MG63 (cell line): Measurements from ENCODE around the gene SND1. TPM values are rescaled to one million over a fixed set of nuclear protein-coding genes. Genes with fewer than 3 reads are reported as not detected.

Source experiments
- DNase-seq: peaks from one replicate; pipeline ENCODE4 v3.0.0-alpha.2; 2020
- H3K27me3 ChIP-seq: fragments of 250-450 bp; sonication (Bioruptor Pico); 2 replicates; pipeline ENCODE4 v1.5.1; 2020; ENCODE audit warnings: mild to moderate bottlenecking, moderate library complexity
- H3K36me3 ChIP-seq: fragments of 250-450 bp; sonication (Bioruptor Pico); 2 replicates; pipeline ENCODE4 v1.5.1; 2020; ENCODE audit warnings: mild to moderate bottlenecking, moderate library complexity
- H3K4me3 ChIP-seq: fragments of 250-450 bp; sonication (Bioruptor Pico); 2 replicates; pipeline ENCODE4 v1.5.1; 2020; ENCODE audit warnings: mild to moderate bottlenecking, moderate library complexity
- H3K9me3 ChIP-seq: fragments of 250-450 bp; sonication (Bioruptor Pico); 2 replicates; pipeline ENCODE4 v1.5.1; 2020; ENCODE audit warnings: mild to moderate bottlenecking, moderate library complexity
- total RNA-seq: library from RNA; depleted of rRNA; stranded (reverse); fragments of >200 nt; shearing (Covaris generic); gene quantifications from 2 replicates; pipeline ENCODE4 v1.2.3, GENCODE V29; 2014; ENCODE audit warnings: low replicate concordance

Gene SND1
- total RNA-seq, 1 experiment from 2014 or later: 66.4 TPM

GRCh38 chr7:127647636-127648035, 4.4 kb upstream of the SND1 start:
- Histone ChIP-seq H3K9me3 (no peaks in the 10 kb centered on the region), H3K4me3 (no peak overlapping the region), H3K27me3 (no peaks in the 10 kb centered on the region), H3K36me3 (peaks cover 3% of the 10 kb centered on the region)
- DNase-seq: no peak

GRCh38 chr7:127648986-127649385, 3.0 kb upstream of the SND1 start:
- Histone ChIP-seq H3K36me3 (peaks cover 3% of the 10 kb centered on the region), H3K27me3 (no peaks in the 10 kb centered on the region), H3K9me3 (no peaks in the 10 kb centered on the region), H3K4me3 (no peak overlapping the region)
- no peak for DNase-seq

- peak overlapping the region; percentile 87 for H3K4me3 ChIP-seq
- no peaks in the 10 kb centered on the region for H3K9me3 ChIP-seq
- no peaks in the 10 kb centered on the region for H3K27me3 ChIP-seq
- H3K36me3 ChIP-seq: peaks cover 10% of the 10 kb centered on the region
- no peak for DNase-seq
Observed at GRCh38 chr7:127650847-127651555, 993 bp upstream of the SND1 start.

DNA sequence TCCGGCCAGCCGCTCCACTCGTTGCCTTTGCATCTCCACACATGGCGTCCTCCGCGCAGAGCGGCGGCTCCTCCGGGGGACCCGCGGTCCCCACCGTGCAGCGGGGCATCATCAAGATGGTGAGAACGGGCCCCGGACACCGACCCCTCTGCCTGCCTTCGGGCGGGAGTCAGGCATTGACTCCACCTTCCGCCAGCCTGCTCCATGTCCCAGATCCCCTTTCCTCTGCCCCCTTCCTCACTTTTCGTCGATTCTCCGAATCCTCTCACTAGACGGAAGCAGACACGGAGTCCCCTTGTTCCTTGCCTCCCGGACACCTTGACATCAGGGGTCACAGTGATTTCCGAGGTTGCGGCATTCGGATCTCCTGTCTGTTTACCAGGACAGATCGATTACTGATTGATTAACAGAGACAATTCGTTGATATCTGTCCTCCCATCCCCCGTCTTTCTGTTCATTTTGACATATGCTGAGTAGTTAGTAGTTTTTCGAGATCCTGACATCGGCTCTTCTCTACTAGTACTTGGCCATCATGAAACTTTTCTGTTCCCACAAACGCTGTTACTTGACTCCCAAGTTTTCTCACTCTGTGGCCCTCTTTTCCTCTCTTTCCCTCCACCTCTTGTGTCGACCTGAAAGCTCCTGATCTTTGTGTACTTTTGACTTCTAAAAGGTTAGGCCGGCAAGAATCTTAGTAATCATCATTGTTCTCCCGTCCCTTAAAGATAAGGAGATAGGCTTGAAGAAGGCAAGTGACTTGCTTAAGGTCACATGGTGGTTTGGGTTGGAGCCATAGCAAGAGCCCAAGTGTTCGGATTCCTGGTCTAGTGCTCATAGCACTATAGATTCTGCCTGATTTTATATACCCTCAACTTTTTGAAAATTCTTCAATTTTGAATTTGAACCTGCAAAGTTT, 597 bp downstream of the SND1 start:
- Histone ChIP-seq H3K4me3 (peak overlapping the region; percentile 87), H3K27me3 (no peaks in the 10 kb centered on the region), H3K36me3 (peaks cover 13% of the 10 kb centered on the region), H3K9me3 (no peaks in the 10 kb centered on the region)
- no peak for DNase-seq

- peak overlapping the region; percentile 87 for H3K4me3 ChIP-seq
- no peaks in the 10 kb centered on the region for H3K9me3 ChIP-seq
- H3K27me3 ChIP-seq: no peaks in the 10 kb centered on the region
- no peak for DNase-seq
- peaks cover 15% of the 10 kb centered on the region for H3K36me3 ChIP-seq
Observed at GRCh38 chr7:127653396-127653795, 1.4 kb downstream of the SND1 start.

DNA sequence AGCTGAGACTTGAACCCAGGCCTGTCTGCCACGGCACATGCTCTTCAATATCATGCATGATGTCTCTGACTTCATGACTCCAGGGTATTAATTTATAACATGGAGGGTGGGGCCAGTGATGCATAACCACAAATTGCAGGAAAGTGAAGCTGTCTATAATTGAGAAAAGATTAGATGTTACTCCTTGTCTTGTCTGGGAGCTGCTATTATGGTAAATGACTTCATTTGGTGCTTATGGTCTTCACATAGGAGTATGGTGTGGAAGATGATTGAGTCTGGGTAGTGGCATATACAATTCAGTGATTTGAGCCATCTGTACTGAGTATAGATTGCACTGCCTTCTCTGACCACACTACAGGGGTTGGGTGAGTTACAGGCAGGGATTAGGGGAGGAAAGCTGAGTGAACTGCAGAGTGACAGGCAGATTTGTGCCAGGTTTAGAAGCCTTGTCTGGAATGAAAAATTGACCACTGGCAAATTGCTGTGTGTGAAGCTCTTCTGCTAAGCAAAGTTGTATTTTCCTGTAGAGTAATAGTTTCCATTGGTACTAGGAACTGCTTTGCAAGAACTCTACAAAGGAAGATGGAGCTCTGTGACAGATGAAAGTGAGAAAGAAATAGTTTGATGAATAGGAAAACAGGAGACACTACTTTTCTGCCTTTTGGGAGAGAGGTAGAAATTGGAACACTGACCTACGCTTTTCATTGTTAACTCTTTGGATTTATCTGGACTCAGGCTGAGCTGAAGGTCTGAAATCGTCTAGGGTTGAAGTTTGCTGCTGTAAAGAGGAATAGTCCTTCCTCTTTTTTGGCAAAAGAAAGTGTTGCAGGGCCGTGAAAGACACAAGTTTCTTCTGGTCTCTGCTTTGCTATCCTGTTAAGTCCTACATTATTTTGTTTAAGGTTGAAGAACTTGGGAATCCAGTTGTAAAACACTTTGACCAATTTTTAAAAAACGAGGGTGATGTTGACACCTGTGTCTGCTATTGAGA, 2.7 kb downstream of the SND1 start:
- Histone ChIP-seq H3K9me3 (no peaks in the 10 kb centered on the region), H3K27me3 (no peaks in the 10 kb centered on the region), H3K36me3 (peaks cover 15% of the 10 kb centered on the region), H3K4me3 (peak overlapping the region; percentile 87)
- peak; percentile 21 for DNase-seq

DNA sequence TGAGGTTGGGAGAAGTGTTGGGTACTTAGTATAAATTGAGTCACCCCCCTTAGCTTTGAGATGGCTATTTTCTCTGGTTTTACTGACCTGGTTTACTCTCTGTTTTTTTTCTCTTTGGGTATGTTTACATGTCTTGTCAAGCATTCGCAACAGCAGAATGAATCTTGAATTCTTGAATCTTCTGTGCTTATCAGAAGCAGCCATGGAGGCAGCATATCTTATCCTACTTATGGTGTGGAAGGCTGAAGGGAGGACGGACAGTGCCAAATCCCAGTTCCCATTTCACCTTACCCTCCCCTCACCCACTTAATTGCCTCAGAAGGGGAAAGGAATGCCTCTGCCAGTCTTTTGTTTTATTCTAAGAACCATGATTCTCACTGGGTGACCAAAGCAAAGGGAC, 3.7 kb downstream of the SND1 start:
- DNase-seq: no peak
- Histone ChIP-seq H3K27me3 (no peaks in the 10 kb centered on the region), H3K4me3 (no peak overlapping the region), H3K9me3 (no peaks in the 10 kb centered on the region), H3K36me3 (peaks cover 15% of the 10 kb centered on the region)

GRCh38 chr7:127657500-127657899, 5.5 kb downstream of the SND1 start:
- DNase-seq: no peak
- H3K36me3 ChIP-seq: peaks cover 12% of the 10 kb centered on the region
- H3K9me3 ChIP-seq: no peaks in the 10 kb centered on the region

DNA sequence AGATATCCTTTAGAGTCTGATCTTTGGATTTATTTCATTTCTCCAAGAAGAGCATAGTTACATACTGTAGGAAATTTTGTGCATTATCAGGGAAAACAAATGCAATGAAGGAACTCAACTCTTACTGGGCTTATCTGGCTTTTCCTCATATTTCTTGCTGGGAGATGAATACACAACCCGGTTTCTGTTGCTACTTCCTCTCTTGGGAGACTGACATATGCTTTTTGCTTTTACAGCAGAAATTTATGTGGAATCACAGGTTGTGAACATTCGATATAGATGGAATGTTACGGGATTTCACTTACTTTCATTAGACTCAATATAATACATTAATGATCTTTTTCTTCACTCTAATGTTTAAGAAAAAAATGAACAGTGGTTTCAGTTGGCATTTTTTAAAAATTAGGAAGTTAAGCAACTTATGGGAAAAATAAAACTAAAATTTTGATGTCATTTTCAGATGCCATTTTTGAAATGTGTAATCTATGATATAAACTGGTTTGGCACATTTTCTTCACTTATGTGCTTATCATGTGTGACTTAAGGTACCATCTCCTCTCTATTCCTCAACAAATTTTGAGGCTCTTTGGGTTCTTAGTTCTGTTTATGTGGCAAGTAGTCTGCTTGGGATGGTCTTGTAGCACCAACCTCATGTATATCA, 7.1 kb downstream of the SND1 start:
- Histone ChIP-seq H3K9me3 (no peaks in the 10 kb centered on the region), H3K27me3 (no peaks in the 10 kb centered on the region), H3K36me3 (peaks cover 12% of the 10 kb centered on the region), H3K4me3 (no peak overlapping the region)
- DNase-seq: no peak

More at GRCh38 chr7:127657500-127657899, 5.5 kb downstream of the SND1 start:
- Histone ChIP-seq H3K4me3 (no peak overlapping the region), H3K27me3 (no peaks in the 10 kb centered on the region)

DNA sequence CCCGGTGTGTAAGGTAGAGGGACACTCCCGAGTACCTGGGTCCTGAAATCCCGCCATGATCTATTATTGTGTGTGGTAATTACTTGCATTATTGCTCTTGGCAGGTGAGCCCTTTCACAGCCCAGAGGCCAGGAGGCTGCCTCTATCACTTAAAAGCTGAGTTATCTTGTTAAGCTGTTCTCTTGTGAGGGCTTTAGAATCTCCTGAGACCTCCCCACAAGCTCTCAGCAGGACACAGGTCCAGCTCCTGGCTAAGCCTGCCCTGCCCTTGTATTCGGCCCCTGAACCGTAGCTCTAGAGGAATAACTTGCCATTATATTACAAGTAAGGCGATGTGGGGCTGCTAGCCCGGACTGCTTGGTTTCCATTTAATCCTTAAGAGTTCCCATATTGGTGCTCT, 13.9 kb downstream of the SND1 start:
- H3K36me3 ChIP-seq: peaks cover 12% of the 10 kb centered on the region
- no peaks in the 10 kb centered on the region for H3K27me3 ChIP-seq
- H3K4me3 ChIP-seq: no peak overlapping the region
- no peaks in the 10 kb centered on the region for H3K9me3 ChIP-seq
- DNase-seq: no peak

DNA sequence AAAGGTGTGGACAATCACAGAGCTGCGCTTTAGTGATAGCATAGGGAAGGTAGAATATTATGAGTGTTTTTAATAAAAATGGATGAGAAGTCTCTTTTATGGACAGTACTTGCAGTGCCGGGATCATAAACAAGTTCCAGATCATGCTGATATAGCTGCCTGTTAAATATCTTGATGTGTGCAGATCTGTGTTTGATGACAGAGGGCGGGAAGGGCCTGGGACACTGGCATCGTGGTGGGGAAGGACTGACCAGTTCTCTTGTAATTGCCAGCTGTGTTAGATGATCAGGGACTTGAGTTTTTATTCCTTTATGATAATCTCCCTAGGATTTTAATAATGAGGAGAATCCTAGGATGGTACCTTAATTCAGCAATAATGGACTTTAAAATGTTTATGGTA, 14.6 kb downstream of the SND1 start:
- Histone ChIP-seq H3K9me3 (no peaks in the 10 kb centered on the region), H3K27me3 (no peaks in the 10 kb centered on the region), H3K36me3 (peaks cover 12% of the 10 kb centered on the region), H3K4me3 (no peak overlapping the region)
- DNase-seq: no peak

DNA sequence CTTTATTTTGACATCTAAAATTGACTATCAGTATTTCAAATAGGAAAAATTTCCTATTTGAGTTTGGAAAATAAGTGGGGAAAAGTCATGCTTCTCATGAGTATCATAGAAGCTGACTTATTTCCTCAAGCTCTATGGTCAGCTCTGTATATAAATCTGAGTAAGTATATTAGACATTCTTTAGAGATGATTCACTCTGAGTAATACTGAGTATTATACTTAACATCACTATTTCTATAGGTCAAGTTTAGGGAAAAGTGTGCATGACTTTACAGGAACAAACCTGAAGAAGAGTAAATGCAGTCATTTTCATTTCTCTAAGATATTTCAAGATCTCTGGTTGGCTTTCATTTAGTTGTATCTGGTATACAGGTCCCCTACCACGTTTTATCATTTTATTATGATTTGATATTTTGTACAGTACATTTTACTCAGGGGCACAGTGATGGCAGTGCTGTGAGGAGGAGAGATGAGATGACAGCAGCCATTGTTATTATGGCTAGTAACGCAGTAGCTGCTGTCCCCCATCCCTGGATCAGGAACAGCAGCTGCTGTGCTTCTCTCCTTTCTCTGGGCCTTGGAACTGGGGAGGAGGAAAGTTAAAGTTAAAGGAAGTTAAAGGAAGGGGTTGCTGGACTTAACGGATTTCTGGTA, 15.2 kb downstream of the SND1 start:
- Histone ChIP-seq H3K36me3 (peaks cover 12% of the 10 kb centered on the region), H3K27me3 (no peaks in the 10 kb centered on the region), H3K4me3 (no peak overlapping the region), H3K9me3 (no peaks in the 10 kb centered on the region)
- no peak for DNase-seq

DNA sequence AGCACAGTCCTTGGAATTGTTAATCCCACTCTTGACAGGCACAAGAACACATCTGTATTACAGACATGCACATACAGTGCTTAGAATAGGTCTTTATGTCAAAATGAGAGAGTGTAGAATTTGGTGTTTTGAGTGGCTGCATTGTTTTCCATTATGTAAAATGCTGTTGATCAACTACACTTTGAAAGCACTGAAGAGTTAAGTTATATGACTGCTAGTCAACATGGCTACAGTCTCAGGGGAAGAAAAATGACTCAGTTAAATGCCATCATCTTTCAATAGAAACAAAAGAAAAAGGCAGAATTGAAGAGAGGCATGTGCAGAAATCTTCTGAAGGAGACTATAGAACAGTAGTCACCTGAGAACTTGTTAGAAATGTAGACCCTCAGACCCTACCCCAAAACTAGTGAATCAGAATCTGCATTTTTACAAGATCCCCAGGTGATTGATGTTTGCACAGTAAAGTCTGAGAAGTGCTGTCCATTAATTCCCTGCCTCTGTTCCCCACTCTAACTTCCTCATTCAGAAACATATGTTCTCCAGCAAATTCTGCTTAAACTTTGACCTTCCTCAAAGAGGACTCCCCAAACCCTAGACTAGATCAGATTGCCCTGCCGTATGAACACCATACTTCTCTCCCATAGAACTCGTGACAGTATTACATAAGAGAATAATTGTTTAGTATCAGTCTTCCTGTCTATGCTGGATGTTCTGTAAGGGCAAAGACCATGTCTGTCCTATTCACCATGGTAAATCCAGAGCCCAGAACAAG, 16.0 kb downstream of the SND1 start:
- no peak for DNase-seq
- no peaks in the 10 kb centered on the region for H3K27me3 ChIP-seq
- H3K9me3 ChIP-seq: no peaks in the 10 kb centered on the region
- peaks cover 12% of the 10 kb centered on the region for H3K36me3 ChIP-seq
- no peak overlapping the region for H3K4me3 ChIP-seq

GRCh38 chr7:127671341-127671740, 19.3 kb downstream of the SND1 start:
- Histone ChIP-seq H3K27me3 (no peaks in the 10 kb centered on the region), H3K9me3 (no peaks in the 10 kb centered on the region), H3K36me3 (peaks cover 18% of the 10 kb centered on the region), H3K4me3 (no peak overlapping the region)
- DNase-seq: no peak

DNA sequence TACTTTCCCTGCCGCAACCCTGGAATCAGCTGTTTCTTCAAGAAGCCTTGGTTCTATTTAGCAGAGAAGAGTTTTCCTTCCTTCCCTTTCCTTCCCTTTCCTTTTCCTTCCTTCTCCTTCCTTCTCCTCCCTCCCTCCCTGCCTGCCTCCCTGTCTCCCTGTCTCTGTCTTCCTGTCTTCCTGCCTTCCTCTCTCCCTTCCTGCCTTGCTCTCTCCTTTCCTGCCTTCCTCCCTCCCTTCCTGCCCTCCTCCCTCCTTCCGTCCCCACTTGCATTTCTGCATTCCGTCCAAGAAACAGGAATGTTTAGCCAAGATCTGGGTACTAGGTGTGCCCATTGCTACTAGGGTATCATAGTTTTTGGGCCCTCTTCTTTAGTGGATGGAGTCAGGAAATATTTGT, 21.9 kb downstream of the SND1 start:
- H3K36me3 ChIP-seq: peaks cover 17% of the 10 kb centered on the region; the same call in 1 of the 2 replicates
- no peaks in the 10 kb centered on the region for H3K9me3 ChIP-seq
- no peak for DNase-seq
- no peak overlapping the region for H3K4me3 ChIP-seq
- H3K27me3 ChIP-seq: no peaks in the 10 kb centered on the region
